Mammary epithelial cell (primary cell): ENCODE results near the gene NAA25.

Experiments used
- CTCF ChIP-seq, 2 donors: IDR thresholded peaks in 1 of 2; conservative IDR thresholded peaks in 1 of 2; 2 replicates each; pipeline ENCODE4 v1.5.1; 2011 to 2012; ENCODE audit warnings: inconsistent platforms in 2 of 2, low read length in 2 of 2, mild to moderate bottlenecking in 2 of 2, control low read depth in 1 of 2, low read depth in 1 of 2; ENCODE audit not compliant: insufficient read depth in 1 of 2; ENCODE audit errors: extremely low read depth in 1 of 2
- EZH2 ChIP-seq: IDR thresholded peaks from 2 replicates; pipeline ENCODE4 v1.6.1; 2012; ENCODE audit warnings: low read length, inconsistent platforms, borderline replicate concordance

DNA sequence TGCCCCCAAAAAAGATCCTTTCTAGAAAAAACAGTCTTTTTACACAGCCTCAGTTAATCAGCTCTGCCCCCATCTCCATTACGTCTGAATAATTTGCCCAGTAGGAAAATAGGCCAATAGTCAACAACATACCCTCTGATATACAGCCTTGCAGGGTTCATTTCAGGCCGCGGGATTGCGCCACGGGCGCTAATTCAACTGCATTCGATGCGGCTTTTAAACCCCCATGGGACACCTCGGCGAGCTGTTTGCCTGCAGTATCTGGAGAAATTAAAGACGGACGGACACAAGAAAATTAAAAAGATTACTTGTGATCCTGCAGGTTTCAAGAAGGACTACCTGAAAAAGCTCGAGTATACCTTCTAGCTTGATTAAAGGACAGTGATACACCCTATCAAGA is 59.2 kb downstream of the NAA25 start:
- no peak for TF ChIP-seq CTCF (conservative IDR thresholded peaks at IDR 0.05 in 1 of 2, IDR thresholded peaks at IDR 0.05 in 1 of 2; ENCODE audit: extremely low read depth in 1 of 2, insufficient read depth in 1 of 2, low read depth in 1 of 2, low read length in 2 of 2)
- TF ChIP-seq EZH2 = no peak
